HG03135 (cell line): ENCODE data around the gene TCERG1L.

Experiments used
- ATAC-seq: cut with Tn5 transposase; IDR thresholded peaks from one replicate; pipeline ENCODE4 v1.9.1; 2021; ENCODE audit warnings: mild to moderate bottlenecking, moderate library complexity; ENCODE audit not compliant: unreplicated experiment

TCERG1L gene

DNA sequence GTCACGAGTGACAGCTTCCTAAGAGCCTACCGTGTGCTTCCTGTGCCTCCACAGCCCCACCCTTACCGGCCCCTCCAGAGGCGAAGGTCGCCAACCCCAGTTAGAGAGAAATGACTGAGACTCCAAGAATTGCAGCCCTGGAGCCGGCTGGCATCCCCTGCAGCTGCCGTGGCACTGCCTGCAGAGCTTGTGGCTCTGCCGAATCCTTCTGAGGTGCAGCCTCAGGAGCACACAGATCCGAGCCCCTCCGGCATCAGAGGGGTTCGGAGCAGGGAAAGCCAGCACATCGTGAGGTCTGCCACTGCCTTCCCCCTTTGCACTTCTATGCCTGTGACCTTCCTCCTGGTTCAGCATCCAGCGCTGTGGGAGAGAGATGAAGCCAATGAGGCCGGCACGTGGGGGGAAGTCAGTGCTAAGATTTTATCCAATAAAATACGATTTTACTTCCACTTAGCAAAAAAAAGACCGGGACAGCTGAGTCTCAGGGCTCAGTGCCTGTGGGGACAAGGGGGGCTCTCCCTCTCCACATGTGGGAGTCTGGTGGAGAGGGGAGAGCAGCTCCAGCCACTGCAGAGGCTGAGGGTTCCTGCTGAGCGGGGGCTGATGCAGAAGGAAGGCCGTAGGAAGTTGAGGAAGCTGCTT, 80.1 kb downstream of the TCERG1L start:
- no peak for ATAC-seq

DNA sequence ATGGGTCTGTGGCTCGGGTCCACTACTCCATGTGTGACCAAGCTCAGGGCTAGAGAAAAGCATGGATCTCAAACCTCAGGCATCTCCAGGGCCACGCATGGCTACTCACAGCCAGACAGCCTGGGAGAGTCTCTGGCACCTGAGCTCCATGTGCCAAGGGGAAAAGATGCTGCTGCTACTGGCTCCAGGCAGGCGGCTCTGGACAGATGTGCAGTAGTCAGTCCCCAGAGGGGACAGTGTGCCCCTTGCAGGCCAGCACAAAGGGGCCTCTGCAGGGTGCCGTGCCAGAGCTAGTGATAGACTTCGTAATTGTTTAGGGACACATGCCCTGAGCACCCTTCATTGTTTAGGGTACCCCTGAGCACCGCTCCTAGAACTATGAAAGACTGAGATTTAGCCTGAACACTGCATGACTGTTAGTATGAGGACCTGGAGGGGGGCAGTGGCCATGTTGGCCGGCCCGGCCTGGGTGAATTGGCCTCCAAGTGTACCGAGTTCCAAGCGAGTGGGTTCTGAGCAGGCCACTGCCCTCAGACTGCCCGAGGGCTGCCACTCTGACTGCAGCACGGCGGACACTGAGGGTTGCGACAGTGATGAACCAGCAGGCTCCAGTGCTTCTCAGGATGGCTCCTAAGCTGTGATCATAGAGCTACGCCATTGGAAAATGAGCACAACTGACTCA, 80.7 kb downstream of the TCERG1L start:
- no peak for ATAC-seq

DNA sequence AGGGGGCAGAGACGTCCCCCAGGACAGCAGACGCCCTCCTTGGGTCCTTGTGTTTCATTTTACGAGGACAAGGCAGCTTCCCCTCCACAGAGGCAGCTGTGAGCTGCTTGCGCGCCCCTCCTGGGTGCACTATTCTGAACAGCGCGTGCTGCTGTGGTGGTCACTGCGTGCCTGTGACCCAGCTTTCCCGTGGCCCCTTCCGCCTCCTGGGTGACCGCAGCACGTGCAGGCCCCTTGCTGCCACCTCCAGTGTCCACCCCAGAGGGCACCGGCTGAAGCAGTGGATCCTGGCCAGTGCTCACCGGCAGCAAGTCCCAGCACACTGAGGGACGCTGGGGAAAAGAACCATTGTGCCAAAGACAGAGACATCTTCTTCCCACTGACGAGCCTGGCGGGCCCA, 81.4 kb downstream of the TCERG1L start:
- ATAC-seq, result no peak

DNA sequence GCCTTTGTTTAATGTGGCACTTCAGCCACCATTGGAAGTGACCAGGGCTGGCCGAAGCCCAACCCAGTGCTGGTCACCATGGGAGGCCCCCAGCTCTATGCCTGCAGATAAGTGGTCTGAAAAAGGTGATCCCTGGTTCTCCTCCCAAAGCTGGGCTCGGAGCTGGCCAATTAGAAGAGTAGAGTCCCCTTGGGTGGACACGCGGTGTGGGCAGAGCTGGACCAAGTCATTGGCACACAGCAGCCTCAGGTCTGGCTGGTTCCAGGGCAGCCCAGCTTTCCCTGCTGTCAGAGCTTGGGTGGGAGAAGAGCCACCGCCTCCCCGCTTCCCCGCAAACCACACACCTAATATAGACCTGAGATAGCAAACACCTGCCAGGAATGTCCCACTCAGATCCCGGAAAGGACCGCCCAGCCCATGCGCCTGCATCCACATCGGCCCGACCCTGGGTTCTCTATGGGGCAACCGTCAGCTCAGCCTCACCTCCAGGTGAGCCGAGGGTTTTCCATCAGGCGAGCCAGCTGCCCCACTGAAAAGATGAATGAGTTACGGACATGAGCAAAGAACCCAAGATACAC, 84.3 kb downstream of the TCERG1L start:
- no peak for ATAC-seq

DNA sequence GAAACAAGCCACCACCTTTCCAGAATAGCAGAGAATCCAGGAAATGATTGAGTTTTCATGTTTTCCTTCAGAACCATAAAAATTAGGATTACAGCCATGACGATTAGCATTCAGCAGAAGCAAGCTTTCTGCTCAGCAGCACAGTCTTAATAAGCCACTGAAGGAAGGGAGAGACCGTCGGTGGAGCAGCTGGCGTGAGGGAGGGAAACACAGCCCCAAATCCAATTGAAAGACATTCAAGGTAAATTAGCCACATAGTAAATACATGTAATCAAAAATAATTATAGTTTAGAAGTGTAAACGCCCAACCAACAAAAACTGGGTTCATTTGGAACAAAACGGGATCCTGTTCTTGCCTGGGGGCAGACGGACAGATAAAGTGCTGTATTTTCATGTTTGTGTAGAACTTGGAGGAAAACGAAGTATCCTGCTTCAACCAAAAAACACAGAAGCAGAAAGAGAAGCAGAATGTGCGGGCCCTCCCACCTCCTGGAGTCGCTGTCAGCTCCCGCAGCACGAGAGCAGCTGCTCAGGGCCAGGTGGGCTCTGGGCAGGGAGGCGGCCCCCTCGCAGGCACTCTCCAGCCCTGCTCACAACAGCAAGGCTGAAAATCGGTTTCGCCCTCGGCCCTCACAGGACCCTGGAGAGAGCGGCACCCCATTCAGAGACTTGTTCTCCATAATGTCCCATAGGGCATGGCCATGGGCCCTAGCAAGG, 84.9 kb downstream of the TCERG1L start:
- no peak for ATAC-seq

GRCh38 chr10:131224106-131224505, 87.4 kb downstream of the TCERG1L start:
- ATAC-seq, result no peak

DNA sequence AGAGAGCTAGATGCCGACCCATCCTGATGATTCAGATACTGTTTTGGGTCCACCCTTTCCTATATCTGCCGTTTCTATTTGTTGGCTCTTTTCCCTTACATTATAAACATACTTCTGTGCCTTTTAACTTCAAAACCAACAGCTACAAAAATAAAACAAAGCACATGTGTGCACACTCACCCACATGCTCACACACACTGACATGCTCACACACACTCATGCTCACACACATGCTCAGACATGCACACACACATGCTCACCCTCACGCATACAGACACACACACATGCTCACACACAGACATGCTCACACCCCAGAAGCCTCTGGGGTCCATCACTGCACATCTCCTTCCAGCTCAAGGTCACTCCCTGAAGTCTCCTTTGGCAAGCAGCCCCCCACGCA, 88.1 kb downstream of the TCERG1L start:
- ATAC-seq, result no peak

DNA sequence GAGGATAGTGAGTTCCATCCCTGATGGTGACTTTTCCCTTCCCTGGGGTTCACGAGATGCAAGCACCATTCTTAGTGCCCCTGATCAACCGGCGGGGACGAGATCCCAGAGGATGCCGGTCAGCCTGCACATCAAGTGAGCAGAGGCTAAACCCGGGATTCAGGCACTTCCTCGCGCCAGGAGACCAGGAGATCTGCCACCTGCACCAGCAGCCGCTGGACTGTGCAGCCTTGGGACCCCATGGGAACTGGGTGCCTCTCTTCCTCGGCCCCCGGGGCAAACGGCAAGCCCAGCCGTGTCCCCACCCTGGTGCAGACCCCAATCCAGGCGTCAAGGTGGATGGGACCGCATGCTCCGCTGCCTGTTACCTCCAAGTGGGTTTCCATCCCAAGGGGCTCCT, 88.5 kb downstream of the TCERG1L start:
- no peak for ATAC-seq

DNA sequence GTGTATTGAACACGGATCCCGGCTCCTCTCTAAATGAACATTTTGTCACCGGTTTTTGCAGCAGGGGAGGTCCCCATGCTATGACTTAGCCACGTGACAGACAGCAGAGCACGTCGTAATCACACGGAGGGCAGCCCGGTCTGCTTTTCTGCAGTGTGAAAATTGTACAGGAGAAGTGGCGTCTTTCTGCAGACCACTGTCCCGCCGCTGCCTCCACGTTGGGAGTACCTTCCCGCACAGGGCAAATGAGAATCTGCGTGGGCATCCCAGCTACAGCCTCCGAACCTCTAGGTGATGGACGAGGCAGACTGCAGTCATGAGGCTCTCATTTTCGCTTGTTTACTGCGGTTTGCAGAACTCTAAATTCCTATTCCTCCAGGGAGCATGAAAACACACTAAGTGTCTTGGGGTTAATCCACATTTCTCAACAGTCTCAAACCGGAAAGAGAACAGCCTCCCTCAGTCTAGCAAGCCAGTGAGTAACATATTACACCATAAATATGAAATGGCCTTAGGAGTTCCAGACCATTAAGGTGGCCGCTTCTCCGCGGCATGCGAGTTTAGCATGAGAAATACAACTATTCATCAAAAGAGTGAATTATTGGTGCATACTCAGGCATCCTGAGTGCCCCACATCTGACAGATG, 89.8 kb downstream of the TCERG1L start:
- no peak for ATAC-seq

DNA sequence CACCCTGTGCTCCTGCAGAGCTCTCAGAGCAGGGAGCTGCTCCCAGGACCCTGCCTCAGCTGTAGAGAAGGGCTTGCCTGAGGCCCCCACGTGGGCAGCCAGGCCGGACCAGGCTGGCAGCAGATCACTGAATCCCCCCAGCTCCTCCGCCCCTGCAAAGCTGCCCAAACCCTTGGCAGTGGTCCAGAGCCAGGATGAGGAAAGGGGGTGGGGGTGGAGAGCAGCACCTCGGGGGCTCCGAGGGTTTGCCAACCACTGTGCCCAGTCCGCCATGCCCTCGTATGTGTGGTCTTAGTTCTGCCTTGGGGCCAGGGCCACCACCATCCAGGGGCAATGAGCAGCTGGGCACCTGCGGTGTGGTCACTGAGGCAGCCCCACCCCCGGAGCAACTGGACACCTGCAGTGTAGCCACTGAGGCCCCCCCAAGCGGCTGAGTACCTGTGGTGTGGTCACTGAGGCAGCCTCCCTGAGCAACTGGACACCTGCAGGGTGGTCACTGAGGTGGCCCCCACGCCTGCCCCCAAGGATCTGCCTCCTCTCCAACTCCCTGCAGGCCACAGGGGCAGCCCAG, 90.8 kb downstream of the TCERG1L start:
- ATAC-seq, result no peak

- ATAC-seq, result no peak
Observed at GRCh38 chr10:131219955-131220489, 91.5 kb downstream of the TCERG1L start.

- no peak for ATAC-seq
Observed at GRCh38 chr10:131219584-131219886, 92.0 kb downstream of the TCERG1L start.

- ATAC-seq, result no peak
Observed at GRCh38 chr10:131218811-131219583, 92.5 kb downstream of the TCERG1L start.

DNA sequence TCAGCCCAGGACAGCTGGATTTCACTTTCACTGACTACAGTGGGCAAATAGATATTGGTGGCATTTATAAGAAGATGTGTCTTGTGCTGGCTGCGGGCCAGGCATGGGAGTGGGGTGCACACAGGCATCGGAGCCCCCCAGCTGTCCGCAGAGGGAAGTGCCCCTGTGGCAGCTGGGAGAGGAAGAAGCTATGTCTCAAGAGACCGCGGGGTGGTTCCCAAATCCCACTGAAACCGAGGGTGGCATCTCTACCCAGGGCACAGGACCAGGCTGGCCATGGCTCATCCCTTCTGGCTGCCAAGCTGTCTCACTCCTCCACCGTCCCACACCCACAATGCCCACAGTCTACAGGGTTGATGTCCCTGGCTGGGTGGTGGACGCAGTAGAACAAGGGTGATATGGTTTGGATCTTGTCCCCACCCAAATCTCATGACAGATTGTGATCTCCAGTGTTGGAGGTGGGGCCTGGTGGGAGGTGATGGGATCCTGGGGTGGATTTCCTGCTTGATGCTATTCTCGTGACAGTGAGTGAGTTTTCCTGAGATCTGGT, 94.8 kb downstream of the TCERG1L start:
- ATAC-seq, result no peak

DNA sequence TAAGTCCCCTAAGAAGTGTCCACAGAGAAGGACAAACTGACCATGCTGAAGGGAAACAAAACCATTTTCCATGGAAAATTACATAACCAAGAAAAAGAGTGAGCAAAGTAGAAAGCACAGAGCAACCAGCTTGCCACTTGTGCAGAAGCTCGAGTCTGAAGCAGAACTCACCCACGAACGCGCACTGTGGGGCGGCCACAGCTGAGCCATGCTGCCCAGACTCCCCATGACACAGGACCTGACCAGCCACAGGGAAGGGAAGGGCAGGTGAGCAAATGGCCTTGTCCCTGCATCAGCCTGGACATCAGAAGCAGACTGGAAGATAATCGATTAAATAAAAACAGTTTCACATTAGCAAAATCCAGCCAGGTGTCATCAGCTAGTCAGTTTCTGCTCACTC, 95.7 kb downstream of the TCERG1L start:
- no peak for ATAC-seq

DNA sequence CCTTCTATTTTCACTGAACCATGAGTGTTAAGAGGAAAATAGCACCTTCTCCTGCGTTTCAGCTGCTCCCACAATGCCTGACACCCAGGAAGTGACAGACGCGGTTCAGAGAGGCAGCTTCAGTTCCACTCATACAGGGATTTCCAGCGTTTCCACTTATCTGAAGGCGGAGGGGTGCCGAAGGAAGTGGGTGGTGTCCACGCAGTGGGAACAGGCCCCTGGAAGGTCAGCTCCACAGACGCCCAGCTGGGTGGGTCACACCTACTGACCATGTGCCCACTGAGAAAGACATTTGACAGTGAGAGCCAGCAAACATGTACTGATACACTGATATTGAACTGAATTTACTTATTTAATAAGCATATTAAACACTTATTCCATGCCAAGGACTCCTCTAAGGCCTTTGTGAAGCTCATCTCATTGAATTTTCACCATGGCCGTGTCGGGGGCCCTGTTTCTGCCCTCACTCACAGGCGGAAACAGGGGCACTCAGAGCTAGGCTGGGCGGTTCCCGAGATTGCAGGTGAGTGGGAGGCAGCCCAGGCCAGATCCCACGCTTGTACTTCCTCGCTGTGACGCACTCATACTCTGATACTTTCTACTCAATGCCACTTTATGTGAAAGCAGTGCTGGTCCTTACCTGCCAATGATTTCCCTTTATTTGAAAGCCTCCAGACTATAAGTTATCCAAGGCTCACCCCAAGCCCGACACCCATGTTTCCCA, 96.8 kb downstream of the TCERG1L start:
- ATAC-seq, result no peak

- ATAC-seq, result no peak
Observed at GRCh38 chr10:131213741-131214505, 97.6 kb downstream of the TCERG1L start.

- no peak for ATAC-seq
Observed at GRCh38 chr10:131212763-131213325, 98.7 kb downstream of the TCERG1L start.
